H9 (cell line): Measurements from ENCODE around the gene CNOT4. TPM values are rescaled to one million over a fixed set of nuclear protein-coding genes. Genes with fewer than 3 reads are reported as not detected.

Experiments used
- DNase-seq: peaks from one replicate; pipeline ENCODE4 v3.0.0-alpha.2; 2017
- H2AFZ ChIP-seq: one replicate; pipeline ENCODE4 v1.6.1; 2013; ENCODE audit warnings: mild to moderate bottlenecking, low read length, control low read depth, moderate library complexity
- H2AK5ac ChIP-seq: 2 replicates; pipeline ENCODE4 v1.6.1; 2013; ENCODE audit warnings: low read length, control low read depth, mixed read lengths; ENCODE audit not compliant: insufficient read length
- H2BK120ac ChIP-seq: one replicate; pipeline ENCODE4 v1.6.1; 2013; ENCODE audit warnings: low read depth, mild to moderate bottlenecking, low read length, control low read depth, inconsistent platforms; ENCODE audit not compliant: poor library complexity, severe bottlenecking
- H2BK12ac ChIP-seq: 2 replicates; pipeline ENCODE4 v1.6.1; 2013; ENCODE audit warnings: low read length, control low read depth, mixed read lengths, low read depth; ENCODE audit not compliant: insufficient read length
- H2BK15ac ChIP-seq: 2 replicates; pipeline ENCODE4 v1.6.1; 2013; ENCODE audit warnings: low read depth, low read length, control low read depth
- H2BK20ac ChIP-seq: one replicate; pipeline ENCODE4 v1.6.1; 2013; ENCODE audit warnings: low read depth, mild to moderate bottlenecking, low read length, control low read depth, inconsistent platforms; ENCODE audit not compliant: poor library complexity, severe bottlenecking
- H2BK5ac ChIP-seq: 2 replicates; pipeline ENCODE4 v1.6.1; 2013; ENCODE audit warnings: low read length, control low read depth, mixed read lengths; ENCODE audit not compliant: insufficient read length
- H3K14ac ChIP-seq: 2 replicates; pipeline ENCODE4 v1.6.1; 2013; ENCODE audit warnings: low read length, control low read depth; ENCODE audit not compliant: insufficient read depth
- H3K18ac ChIP-seq: 2 replicates; pipeline ENCODE4 v1.6.1; 2013; ENCODE audit warnings: low read depth, mild to moderate bottlenecking, mixed read lengths, low read length, control low read depth; ENCODE audit not compliant: insufficient read length
- H3K23ac ChIP-seq: 2 replicates; pipeline ENCODE4 v1.6.1; 2013; ENCODE audit warnings: low read length, control low read depth, mixed read lengths, low read depth; ENCODE audit not compliant: insufficient read length
- H3K23me2 ChIP-seq: 2 replicates; pipeline ENCODE4 v1.6.1; 2013; ENCODE audit warnings: low read depth, mild to moderate bottlenecking, mixed read lengths, low read length, control low read depth; ENCODE audit not compliant: insufficient read length, poor library complexity, severe bottlenecking
- H3K27ac ChIP-seq: 2 replicates; pipeline ENCODE4 v1.5.1; 2013; ENCODE audit warnings: low read length, control low read depth, mixed read lengths, low read depth; ENCODE audit not compliant: insufficient read length
- H3K27me3 ChIP-seq: 2 replicates; pipeline ENCODE4 v1.6.1; 2013; ENCODE audit warnings: low read length, control low read depth, inconsistent platforms; ENCODE audit not compliant: insufficient read depth
- H3K4ac ChIP-seq: 2 replicates; pipeline ENCODE4 v1.6.1; 2013; ENCODE audit warnings: low read depth, mild to moderate bottlenecking, control low read depth, inconsistent platforms, low read length, moderate library complexity
- H3K4me1 ChIP-seq: 2 replicates; pipeline ENCODE4 v1.6.1; 2013; ENCODE audit warnings: low read length, control low read depth, inconsistent platforms; ENCODE audit not compliant: insufficient read depth
- H3K4me2 ChIP-seq: 2 replicates; pipeline ENCODE4 v1.6.1; 2013; ENCODE audit warnings: low read length, control low read depth, mixed read lengths; ENCODE audit not compliant: insufficient read length, insufficient read depth
- H3K56ac ChIP-seq: 2 replicates; pipeline ENCODE4 v1.6.1; 2013; ENCODE audit warnings: low read depth, mild to moderate bottlenecking, mixed read lengths, low read length, control low read depth; ENCODE audit not compliant: insufficient read length
- H3K79me1 ChIP-seq: 2 replicates; pipeline ENCODE4 v1.6.1; 2013; ENCODE audit warnings: low read depth, mild to moderate bottlenecking, moderate library complexity, low read length, control low read depth, inconsistent platforms; ENCODE audit not compliant: insufficient read depth, poor library complexity, severe bottlenecking
- H3K79me2 ChIP-seq: 2 replicates; pipeline ENCODE4 v1.6.1; 2013; ENCODE audit warnings: low read length, control low read depth, inconsistent platforms; ENCODE audit not compliant: insufficient read depth
- H3K9ac ChIP-seq: 2 replicates; pipeline ENCODE4 v1.6.1; 2013; ENCODE audit warnings: low read length, control low read depth, mixed read lengths; ENCODE audit not compliant: insufficient read length; ENCODE audit errors: extremely low read depth
- H3K9me3 ChIP-seq: one replicate; pipeline ENCODE4 v1.6.1; 2013; ENCODE audit warnings: low read depth, low read length, inconsistent platforms; ENCODE audit not compliant: control insufficient read depth
- H3T11ph ChIP-seq: one replicate; pipeline ENCODE4 v1.6.1; 2013; ENCODE audit warnings: mild to moderate bottlenecking, low read length, control low read depth, inconsistent platforms
- H4K20me1 ChIP-seq: one replicate; pipeline ENCODE4 v1.6.1; 2013; ENCODE audit not compliant: control insufficient read depth, insufficient read length, insufficient read depth
- H4K5ac ChIP-seq: 2 replicates; pipeline ENCODE4 v1.6.1; 2013; ENCODE audit warnings: low read depth, mild to moderate bottlenecking, mixed read lengths, low read length, control low read depth; ENCODE audit not compliant: insufficient read length
- H4K8ac ChIP-seq: replicated peaks from 2 replicates; pipeline ENCODE4 v1.6.1; 2013; ENCODE audit warnings: low read length, control low read depth, mixed read lengths, low read depth; ENCODE audit not compliant: insufficient read length
- H4K91ac ChIP-seq: 2 replicates; pipeline ENCODE4 v1.6.1; 2013; ENCODE audit warnings: low read depth, mild to moderate bottlenecking, moderate library complexity, mixed read lengths, low read length, control low read depth; ENCODE audit not compliant: insufficient read length
- H3K27ac Mint-ChIP-seq, 3 experiments: 2 replicates in 2 of 3; 3 replicates in 1 of 3; pipeline ENCODE4 v1.8.0; 2020 to 2021; ENCODE audit warnings: mixed read lengths in 3 of 3, mild to moderate bottlenecking in 1 of 3, moderate library complexity in 1 of 3
- H3K27me3 Mint-ChIP-seq: 2 replicates; pipeline ENCODE4 v1.8.0; 2021; ENCODE audit warnings: low read depth, mild to moderate bottlenecking, moderate library complexity, mixed read lengths
- H3K36me3 Mint-ChIP-seq, 3 experiments: 2 replicates in 2 of 3; 3 replicates in 1 of 3; pipeline ENCODE4 v1.8.0; 2020 to 2021; ENCODE audit warnings: low read depth in 3 of 3, mixed read lengths in 3 of 3; ENCODE audit not compliant: insufficient read depth in 1 of 3
- H3K4me1 Mint-ChIP-seq, 2 experiments: 2 replicates each; pipeline ENCODE4 v1.8.0; 2020; ENCODE audit warnings: mixed read lengths in 2 of 2
- H3K4me3 Mint-ChIP-seq, 2 experiments: 2 replicates in 1 of 2; 3 replicates in 1 of 2; pipeline ENCODE4 v1.8.0; 2020 to 2021; ENCODE audit warnings: mild to moderate bottlenecking in 2 of 2, mixed read lengths in 2 of 2, moderate library complexity in 1 of 2
- H3K9me3 Mint-ChIP-seq, 2 experiments: 2 replicates in 1 of 2; 3 replicates in 1 of 2; pipeline ENCODE4 v1.8.0; 2020; ENCODE audit warnings: mild to moderate bottlenecking in 2 of 2, mixed read lengths in 2 of 2, moderate library complexity in 1 of 2
- WGBS: extraction: QIAGEN DNeasy Blood & Tissue Kit; methylation state at CpG from one replicate; pipeline ENCODE4 v1.1.7; 2013; ENCODE audit warnings: missing lambda C conversion rate, low lambda C conversion rate, mixed read lengths; ENCODE audit not compliant: insufficient read length; ENCODE audit errors: extremely low coverage; 5-methylcytosine and 5-hydroxymethylcytosine counted together
- total RNA-seq: library from RNA; stranded (reverse); gene quantifications from 2 replicates; pipeline ENCODE4 v1.2.1, GENCODE V29; 2021
- TF ChIP-seq, protein P1 (sequence below): fragments of 200-600 bp; sonication (generic); conservative IDR thresholded peaks from 3 replicates; pipeline ENCODE4 v1.8.0; 2021; ENCODE audit warnings: antibody characterized with exemption, mild to moderate bottlenecking

Gene CNOT4
- total RNA-seq, 1 experiment from 2014 or later: 27.4 TPM

DNA sequence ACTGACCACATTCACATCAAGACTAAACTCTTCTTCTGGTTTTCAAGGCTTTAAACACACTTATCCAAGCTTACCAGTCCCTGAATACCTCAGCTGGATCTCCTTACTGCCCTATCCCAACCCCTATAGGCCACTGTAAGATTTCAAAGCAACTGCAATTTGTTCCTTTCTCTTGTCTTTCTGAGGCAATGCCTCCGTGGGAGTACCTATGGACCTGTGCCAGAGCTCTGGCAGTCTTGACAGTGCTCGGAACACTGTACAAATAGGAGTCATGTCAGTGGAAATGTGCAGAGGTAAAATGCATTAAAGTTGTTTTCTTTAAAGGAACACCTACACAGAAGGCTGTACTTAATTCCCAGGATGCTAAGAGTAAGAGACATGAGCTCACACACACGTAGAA is 124.7 kb downstream of the CNOT4 start:
- no peaks in the 10 kb centered on the region for H4K20me1 ChIP-seq
- Mint-ChIP-seq H3K27ac (no peak overlapping the region), H3K4me3 (no peak overlapping the region), H3K36me3 (no peaks in the 10 kb centered on the region), H3K27me3 (no peaks in the 10 kb centered on the region), H3K9me3 (no peaks in the 10 kb centered on the region), H3K4me1 (peaks cover 34 to 38% of the 10 kb centered on the region in 2 experiments)
- no peak overlapping the region for H3T11ph ChIP-seq
- H3K56ac ChIP-seq: no peak overlapping the region
- H3K23me2 ChIP-seq: no peaks in the 10 kb centered on the region
- no peak overlapping the region for H2BK15ac ChIP-seq
- no CpG with 5 or more reads among the region's 3 CpGs for WGBS
- H2AFZ ChIP-seq: no peak overlapping the region
- no peak overlapping the region for H3K18ac ChIP-seq
- no peak overlapping the region for H4K8ac ChIP-seq
- TF ChIP-seq, protein P1, sequence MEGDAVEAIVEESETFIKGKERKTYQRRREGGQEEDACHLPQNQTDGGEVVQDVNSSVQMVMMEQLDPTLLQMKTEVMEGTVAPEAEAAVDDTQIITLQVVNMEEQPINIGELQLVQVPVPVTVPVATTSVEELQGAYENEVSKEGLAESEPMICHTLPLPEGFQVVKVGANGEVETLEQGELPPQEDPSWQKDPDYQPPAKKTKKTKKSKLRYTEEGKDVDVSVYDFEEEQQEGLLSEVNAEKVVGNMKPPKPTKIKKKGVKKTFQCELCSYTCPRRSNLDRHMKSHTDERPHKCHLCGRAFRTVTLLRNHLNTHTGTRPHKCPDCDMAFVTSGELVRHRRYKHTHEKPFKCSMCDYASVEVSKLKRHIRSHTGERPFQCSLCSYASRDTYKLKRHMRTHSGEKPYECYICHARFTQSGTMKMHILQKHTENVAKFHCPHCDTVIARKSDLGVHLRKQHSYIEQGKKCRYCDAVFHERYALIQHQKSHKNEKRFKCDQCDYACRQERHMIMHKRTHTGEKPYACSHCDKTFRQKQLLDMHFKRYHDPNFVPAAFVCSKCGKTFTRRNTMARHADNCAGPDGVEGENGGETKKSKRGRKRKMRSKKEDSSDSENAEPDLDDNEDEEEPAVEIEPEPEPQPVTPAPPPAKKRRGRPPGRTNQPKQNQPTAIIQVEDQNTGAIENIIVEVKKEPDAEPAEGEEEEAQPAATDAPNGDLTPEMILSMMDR: no peak
- no peak overlapping the region for H2AK5ac ChIP-seq
- no peak overlapping the region for H4K5ac ChIP-seq
- no peak overlapping the region for H3K27ac ChIP-seq
- no peak overlapping the region for H2BK5ac ChIP-seq
- no peak overlapping the region for H3K14ac ChIP-seq
- no peak overlapping the region for H2BK120ac ChIP-seq
- H3K23ac ChIP-seq: no peak overlapping the region
- H3K27me3 ChIP-seq: no peaks in the 10 kb centered on the region
- no peak overlapping the region for H3K4me2 ChIP-seq
- H3K9ac ChIP-seq: no peak overlapping the region
- H3K9me3 ChIP-seq: no peaks in the 10 kb centered on the region
- H3K4me1 ChIP-seq: peaks cover 4% of the 10 kb centered on the region; the same call in 1 of the 2 replicates
- DNase-seq: no peak
- H2BK20ac ChIP-seq: no peak overlapping the region
- H3K4ac ChIP-seq: no peak overlapping the region
- H3K79me2 ChIP-seq: no peaks in the 10 kb centered on the region
- H3K79me1 ChIP-seq: no peaks in the 10 kb centered on the region
- no peak overlapping the region for H4K91ac ChIP-seq
- H2BK12ac ChIP-seq: no peak overlapping the region
